Measurements from ENCODE around the gene JCHAIN. TPM values are rescaled to one million over a fixed set of nuclear protein-coding genes. Genes with fewer than 3 reads are reported as not detected.

Gene JCHAIN
- total and polyA plus RNA-seq, 2 of the 13 experiments (the other 11 are each of a cell fraction or from before 2014, with no cell fraction given): not detected

- TF ChIP-seq KIAA2018 (CRISPR knock-in tag; IDR thresholded peaks at IDR 0.05; ENCODE audit: borderline replicate concordance) (no peak), ZNF263 (CRISPR knock-in tag; IDR thresholded peaks at IDR 0.05) (peak; percentile 83), SRSF1 (optimal IDR thresholded peaks at IDR 0.05; ENCODE audit: low read depth, low read length) (peak; percentile 7), CREM (IDR thresholded peaks at IDR 0.05) (no peak), CREM (CRISPR knock-in tag; IDR thresholded peaks at IDR 0.05) (no peak), SPEN (CRISPR knock-in tag; IDR thresholded peaks at IDR 0.05; ENCODE audit: low read depth) (no peak), PREB (CRISPR knock-in tag; IDR thresholded peaks at IDR 0.05) (no peak), ZNF570 (CRISPR knock-in tag; IDR thresholded peaks at IDR 0.05; ENCODE audit: borderline replicate concordance) (no peak), ATF7 (IDR thresholded peaks at IDR 0.05) (no peak), ATF7 (CRISPR knock-in tag; IDR thresholded peaks at IDR 0.05) (no peak; the same call in 1 of the 2 replicates), BCL3 (CRISPR knock-in tag; IDR thresholded peaks at IDR 0.05) (no peak), ZNF280B (CRISPR knock-in tag; IDR thresholded peaks at IDR 0.05; ENCODE audit: borderline replicate concordance) (peak; percentile 9; the same call in 1 of the 2 replicates), ZNF136 (CRISPR knock-in tag; IDR thresholded peaks at IDR 0.05; ENCODE audit: low read depth) (no peak), POLR2AphosphoS5 (IDR thresholded peaks at IDR 0.05; ENCODE audit: low read depth, low read length) (no peak), ZFP41 (CRISPR knock-in tag; IDR thresholded peaks at IDR 0.05; ENCODE audit: borderline replicate concordance) (0 out of 2 replicates have a peak, but pooled peaks have one; percentile 11), ZNF350 (CRISPR knock-in tag; IDR thresholded peaks at IDR 0.05; ENCODE audit: borderline replicate concordance, low read depth) (no peak), MAFK (conservative IDR thresholded peaks at IDR 0.05 in 1 of 2, IDR thresholded peaks at IDR 0.05 in 1 of 2; ENCODE audit: low read length in 2 of 2) (no peak)
Observed at GRCh38 chr4:70688795-70689231, 22.5 kb upstream of the JCHAIN start (continued).
